HEK293T (cell line): ENCODE measurements around the gene CRTAC1.

Experiments
- BHLHE40 ChIP-seq: fragments of 450-650 bp; IDR thresholded peaks from 2 replicates; pipeline ENCODE4 v1.6.1; 2016; ENCODE audit warnings: mild to moderate bottlenecking, moderate library complexity, borderline replicate concordance
- ELF4 ChIP-seq: fragments of 450-650 bp; IDR thresholded peaks from 2 replicates; pipeline ENCODE4 v1.6.1; 2017; ENCODE audit warnings: antibody characterized with exemption
- FOXA1 ChIP-seq: fragments of 450-650 bp; IDR thresholded peaks from 2 replicates; pipeline ENCODE4 v1.6.1; 2016; ENCODE audit warnings: mild to moderate bottlenecking
- FOXK2 ChIP-seq: fragments of 450-650 bp; IDR thresholded peaks from 2 replicates; pipeline ENCODE4 v1.6.1; 2016; ENCODE audit warnings: mild to moderate bottlenecking
- FOXM1 ChIP-seq: fragments of 450-650 bp; IDR thresholded peaks from 2 replicates; pipeline ENCODE4 v1.6.1; 2017; ENCODE audit warnings: mild to moderate bottlenecking, borderline replicate concordance
- HDGF ChIP-seq: fragments of 450-650 bp; IDR thresholded peaks from 2 replicates; pipeline ENCODE4 v1.6.1; 2017; ENCODE audit warnings: antibody characterized with exemption, borderline replicate concordance
- NFRKB ChIP-seq: fragments of 450-650 bp; IDR thresholded peaks from 2 replicates; pipeline ENCODE4 v1.6.1; 2016; ENCODE audit warnings: mild to moderate bottlenecking, moderate library complexity
- TARDBP ChIP-seq: fragments of 450-650 bp; IDR thresholded peaks from 2 replicates; pipeline ENCODE4 v1.6.1; 2016

DNA sequence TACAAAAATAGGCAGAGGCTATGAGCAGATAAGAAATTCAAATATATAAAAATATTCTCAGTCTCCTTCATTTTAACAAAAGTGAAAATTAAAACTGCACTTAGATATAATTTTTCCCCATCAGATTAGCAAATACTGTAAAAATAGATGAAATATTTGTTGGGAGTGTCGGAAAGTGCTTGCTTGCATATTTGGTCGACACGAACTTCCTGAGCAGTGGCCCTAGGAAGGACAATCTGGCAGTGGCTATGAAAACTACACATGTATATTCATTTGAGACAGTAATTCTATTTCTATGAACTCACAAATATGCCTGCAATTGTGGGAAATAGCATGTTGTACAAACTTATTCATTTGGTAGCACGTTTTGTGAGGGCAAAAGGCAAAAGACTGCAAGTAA is 99.4 kb downstream of the CRTAC1 start:
- TF ChIP-seq FOXA1 (no peak), ELF4 (no peak), FOXM1 (no peak), NFRKB (no peak), FOXK2 (no peak), BHLHE40 (no peak), TARDBP (no peak), HDGF (no peak)
